Measurements from ENCODE around the gene ZNF286A. TPM values are rescaled to one million over a fixed set of nuclear protein-coding genes. Genes with fewer than 3 reads are reported as not detected.

ZNF286A gene
- total RNA-seq: 40.8 and 45.7 TPM in 2 replicates

DNA sequence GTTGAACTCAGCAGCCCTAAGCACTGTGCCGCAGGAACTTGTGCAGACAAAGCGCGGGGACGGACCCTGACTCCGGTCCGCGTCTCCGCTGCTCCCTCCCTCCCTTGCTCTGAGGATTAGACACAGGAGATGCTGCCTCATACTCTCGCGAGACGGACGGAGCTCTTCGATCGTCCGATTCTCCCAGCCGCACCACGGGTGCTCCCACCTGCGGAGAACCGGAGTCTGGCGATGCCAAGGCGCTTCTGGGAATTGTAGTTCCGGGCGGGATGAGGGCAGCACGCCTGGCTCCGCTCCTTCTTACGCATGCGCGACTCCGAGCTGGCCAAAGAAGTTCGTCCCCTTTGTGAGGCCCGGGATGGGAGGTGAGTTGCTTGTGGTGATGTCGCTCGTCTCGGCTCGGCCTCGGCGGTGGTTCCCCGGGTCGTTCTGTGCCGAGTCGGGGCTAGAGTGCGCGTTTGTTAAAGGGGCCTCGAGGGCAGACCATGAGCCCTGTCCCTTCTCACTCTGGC, at the start of gene ZNF286A:
Gene ZNF286A, plus strand, starts transcription at position 340 of the 512 bp plus-strand sequence. CDS start 578 bp downstream, outside the sequence.

GRCh38 chr17:15683824-15684478, 15.6 kb upstream of the ZNF286A start, which contains the start of gene TRIM16:
TRIM16 (minus strand) TSS chr17:15684311; CDS start chr17:15651609, 32,702 bp downstream.

GRCh38 chr17:15731900-15732299, 32.3 kb downstream of the ZNF286A start, which contains the start of gene TBC1D26:
TBC1D26 (plus strand) TSS chr17:15732283; CDS start chr17:15735349, 3,066 bp downstream.

Other genes starting within 250 kb of the ZNF286A start
- 1.8 and 2.1 TPM in 2 replicates for gene CDRT4, start 232.1 kb upstream of the ZNF286A start, total RNA-seq
- gene TVP23C, start 136.3 kb upstream of the ZNF286A start, total RNA-seq: 28.4 and 32.9 TPM in 2 replicates
- 0.18 and 0.57 TPM in 2 replicates for gene FBXW10B, start 80.0 kb upstream of the ZNF286A start, total RNA-seq
- 39.4 and 40.9 TPM in 2 replicates for gene TRIM16, start 15.4 kb upstream of the ZNF286A start, total RNA-seq
- gene TBC1D26, start 32.5 kb downstream of the ZNF286A start, total RNA-seq: under 0.01 and 0.37 TPM in 2 replicates
- 32.9 and 39.1 TPM in 2 replicates for gene ADORA2B, start 245.4 kb downstream of the ZNF286A start, total RNA-seq

All from smooth muscle cell of bladder (primary cell).